ENCODE results near the gene MLLT6.

Gene MLLT6

DNA sequence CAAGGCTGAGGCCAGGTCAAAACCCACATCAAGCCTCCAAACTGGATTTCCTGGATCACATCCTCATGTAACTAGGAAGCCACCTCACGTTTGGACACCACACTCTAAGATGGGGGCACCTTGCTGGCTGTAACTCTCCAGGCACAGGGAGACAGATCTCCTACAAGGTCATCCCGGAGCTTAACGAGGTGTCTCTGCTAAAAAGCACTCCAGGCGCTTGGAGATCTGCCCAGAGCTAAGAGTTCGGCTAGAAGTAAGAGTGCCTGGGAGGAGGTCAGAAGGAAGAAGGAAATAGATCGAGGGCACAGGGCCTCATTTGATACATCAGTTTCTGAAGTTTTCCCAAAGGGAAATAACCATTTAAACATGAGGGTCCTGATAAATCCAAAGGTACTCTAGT, 63.3 kb downstream of the MLLT6 start:
- DNase-seq (ENCODE audit: low spot score), result no peak

DNA sequence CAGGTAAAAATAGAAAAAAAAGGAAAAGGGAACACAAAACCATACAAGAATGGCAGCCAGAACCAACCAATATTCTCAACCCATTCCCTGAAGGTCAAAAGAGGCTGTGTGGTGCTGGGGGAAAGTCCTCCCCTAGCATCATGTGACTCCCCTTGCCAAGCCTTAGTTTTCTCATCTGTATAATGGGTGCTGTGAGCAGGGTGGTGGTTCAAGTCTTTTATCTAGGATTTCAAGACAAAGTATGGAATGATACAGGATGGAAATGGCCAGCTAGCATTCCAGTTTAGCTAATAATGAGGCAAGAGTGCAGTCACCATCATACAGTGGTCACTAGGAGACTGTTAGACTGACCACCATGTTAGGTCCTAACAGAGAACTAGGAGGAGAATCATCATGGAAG, 68.2 kb downstream of the MLLT6 start:
- DNase-seq (ENCODE audit: low spot score), result no peak

DNA sequence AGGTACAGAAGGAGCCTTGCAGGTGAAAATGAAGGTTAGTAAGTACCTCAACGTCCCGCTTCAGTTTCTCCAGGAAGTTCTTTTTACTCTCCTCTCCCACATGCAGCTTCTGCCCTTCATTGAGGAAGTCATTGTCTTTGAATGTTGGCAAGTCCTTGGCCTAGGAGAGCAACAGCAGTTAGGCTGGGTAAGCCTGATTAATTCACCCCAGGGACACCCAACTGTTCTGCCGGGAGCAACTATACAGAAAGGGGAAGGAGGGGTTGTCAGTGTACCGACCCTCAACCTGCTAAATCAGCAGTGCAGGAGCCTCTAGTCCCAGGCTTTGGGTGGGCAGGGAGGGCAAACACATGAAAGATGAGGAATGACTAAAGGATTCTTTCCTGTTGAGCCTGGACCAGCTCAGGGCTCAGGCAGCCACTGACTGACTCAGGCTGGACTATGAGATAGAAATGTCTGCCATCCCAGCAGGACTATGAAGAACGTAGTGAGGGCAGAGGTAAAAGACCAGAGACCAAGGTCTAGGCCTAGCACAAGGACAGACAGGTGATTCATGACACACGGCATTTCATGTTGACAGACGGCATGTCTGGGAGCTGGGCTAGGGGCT, 72.7 kb downstream of the MLLT6 start:
- DNase-seq (ENCODE audit: low spot score), result no peak

Data from RKO (cell line).